SK-N-SH treated with all-trans-retinoic acid at 6 μM for 48 hours (cell line): Measurements from ENCODE around the gene TRIM10.

ENCODE experiments used
- ARNTL ChIP-seq: fragments of 450-650 bp; formaldehyde crosslinking; IDR thresholded peaks from 2 replicates; pipeline ENCODE4 v1.5.0; 2020; ENCODE audit warnings: low read depth, mild to moderate bottlenecking, moderate library complexity, borderline replicate concordance
- ESRRG ChIP-seq: fragments of 250-450 bp; sonication (Bioruptor Pico); IDR thresholded peaks from 2 replicates; pipeline ENCODE4 v1.6.1; 2021; ENCODE audit warnings: mild to moderate bottlenecking
- RARB ChIP-seq: fragments of 250-450 bp; sonication (Bioruptor Pico); IDR thresholded peaks from 2 replicates; pipeline ENCODE4 v1.8.0; 2021; ENCODE audit warnings: mild to moderate bottlenecking, moderate library complexity
- TF ChIP-seq, protein P1 (sequence below): fragments of 250-450 bp; sonication (Bioruptor Pico); IDR thresholded peaks from 2 replicates; pipeline ENCODE4 v1.8.0; 2020; ENCODE audit warnings: mild to moderate bottlenecking, moderate library complexity, borderline replicate concordance

DNA sequence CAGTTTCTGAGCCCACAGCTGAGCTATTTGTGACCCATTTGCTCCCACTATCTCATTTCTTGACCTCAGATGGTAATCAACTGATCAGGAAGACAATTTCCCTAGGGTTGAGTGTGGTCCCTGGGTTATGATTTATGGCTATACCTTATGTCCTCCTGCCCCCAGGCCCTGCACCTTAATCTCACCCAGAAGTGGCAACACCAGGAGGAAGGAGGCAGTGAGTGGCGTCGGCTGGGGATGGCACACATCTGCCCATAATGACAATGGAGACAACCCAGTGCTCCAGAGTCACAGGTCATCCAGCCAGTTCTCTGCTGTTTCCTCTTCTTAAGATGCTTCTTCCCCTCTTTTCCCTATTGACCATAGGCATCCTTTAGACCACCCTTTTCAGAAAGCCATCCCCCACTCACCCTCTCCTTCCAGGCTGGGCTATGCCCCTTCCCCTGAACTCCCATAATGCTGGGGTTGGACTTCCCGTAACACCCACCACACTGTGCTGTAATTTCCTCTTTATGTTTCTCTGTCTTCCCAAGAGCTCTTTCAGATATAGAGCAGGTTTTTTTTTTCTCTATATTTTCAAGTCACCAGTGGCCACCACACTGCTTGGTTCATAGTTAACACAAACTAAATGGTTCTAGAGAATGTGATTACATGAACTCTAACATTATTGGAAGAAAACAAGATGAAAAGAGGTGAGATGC is 8.0 kb downstream of the TRIM10 start:
- TF ChIP-seq ARNTL (CRISPR knock-in tag) (no peak), ESRRG (CRISPR knock-in tag) (no peak), RARB (CRISPR knock-in tag) (no peak)
- TF ChIP-seq, protein P1, sequence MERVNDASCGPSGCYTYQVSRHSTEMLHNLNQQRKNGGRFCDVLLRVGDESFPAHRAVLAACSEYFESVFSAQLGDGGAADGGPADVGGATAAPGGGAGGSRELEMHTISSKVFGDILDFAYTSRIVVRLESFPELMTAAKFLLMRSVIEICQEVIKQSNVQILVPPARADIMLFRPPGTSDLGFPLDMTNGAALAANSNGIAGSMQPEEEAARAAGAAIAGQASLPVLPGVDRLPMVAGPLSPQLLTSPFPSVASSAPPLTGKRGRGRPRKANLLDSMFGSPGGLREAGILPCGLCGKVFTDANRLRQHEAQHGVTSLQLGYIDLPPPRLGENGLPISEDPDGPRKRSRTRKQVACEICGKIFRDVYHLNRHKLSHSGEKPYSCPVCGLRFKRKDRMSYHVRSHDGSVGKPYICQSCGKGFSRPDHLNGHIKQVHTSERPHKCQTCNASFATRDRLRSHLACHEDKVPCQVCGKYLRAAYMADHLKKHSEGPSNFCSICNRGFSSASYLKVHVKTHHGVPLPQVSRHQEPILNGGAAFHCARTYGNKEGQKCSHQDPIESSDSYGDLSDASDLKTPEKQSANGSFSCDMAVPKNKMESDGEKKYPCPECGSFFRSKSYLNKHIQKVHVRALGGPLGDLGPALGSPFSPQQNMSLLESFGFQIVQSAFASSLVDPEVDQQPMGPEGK (CRISPR knock-in tag), result no peak
